GM12878 (cell line): ENCODE measurements around the gene DDX19B.

Experiments used
- CHD1 ChIP-seq: IDR thresholded peaks from 2 replicates; pipeline ENCODE4 v1.6.1; 2012; ENCODE audit warnings: low read depth, low read length, improper control_type of control experiment
- CTCF ChIP-seq, 3 experiments: IDR thresholded peaks in 2 of 3; conservative IDR thresholded peaks in 1 of 3; 2 replicates each; pipeline ENCODE4 v1.5.1; 2011; ENCODE audit warnings: low read depth in 3 of 3, low read length in 3 of 3, mild to moderate bottlenecking in 3 of 3, control low read depth in 2 of 3, moderate library complexity in 2 of 3, inconsistent platforms in 1 of 3, mixed read lengths in 1 of 3; ENCODE audit not compliant: control insufficient read depth in 2 of 3, insufficient read depth in 1 of 3; ENCODE audit errors: extremely low read depth in 1 of 3
- EZH2 ChIP-seq: IDR thresholded peaks from 2 replicates; pipeline ENCODE4 v1.6.1; 2012; ENCODE audit warnings: low read depth, mild to moderate bottlenecking, control low read depth, inconsistent platforms, low read length, borderline replicate concordance; ENCODE audit not compliant: control insufficient read depth
- MAX ChIP-seq: IDR thresholded peaks from 2 replicates; pipeline ENCODE4 v1.6.1; 2012; ENCODE audit warnings: low read depth, low read length, improper control_type of control experiment
- POLR2AphosphoS5 ChIP-seq: IDR thresholded peaks from 2 replicates; pipeline ENCODE4 v1.6.1; 2011; ENCODE audit warnings: mild to moderate bottlenecking, low read length, inconsistent platforms

GRCh38 chr16:70250748-70251628 is 48.0 kb upstream of the DDX19B start:
- TF ChIP-seq CTCF (IDR thresholded peaks at IDR 0.05 in 2 of 3, conservative IDR thresholded peaks at IDR 0.05 in 1 of 3; ENCODE audit: control insufficient read depth in 2 of 3, extremely low read depth in 1 of 3, insufficient read depth in 1 of 3, low read depth in 3 of 3, low read length in 3 of 3) (peak in 1 of 3 experiments; percentile 37; a peak in 2 of 6 replicates), POLR2AphosphoS5 (no peak; the same call in 1 of the 2 replicates), EZH2 (no peak), CHD1 (0 out of 2 replicates have a peak, but pooled peaks have one; percentile 18), MAX (peak; percentile 60; the same call in 1 of the 2 replicates)
